ENCODE measurements around the gene SH3PXD2A. TPM values are rescaled to one million over a fixed set of nuclear protein-coding genes. Genes with fewer than 3 reads are reported as not detected.

The SH3PXD2A gene
- total and polyA plus RNA-seq, 2 of the 4 experiments (the other 2 are of a cell fraction), result 6.3 to 23.0 TPM

DNA sequence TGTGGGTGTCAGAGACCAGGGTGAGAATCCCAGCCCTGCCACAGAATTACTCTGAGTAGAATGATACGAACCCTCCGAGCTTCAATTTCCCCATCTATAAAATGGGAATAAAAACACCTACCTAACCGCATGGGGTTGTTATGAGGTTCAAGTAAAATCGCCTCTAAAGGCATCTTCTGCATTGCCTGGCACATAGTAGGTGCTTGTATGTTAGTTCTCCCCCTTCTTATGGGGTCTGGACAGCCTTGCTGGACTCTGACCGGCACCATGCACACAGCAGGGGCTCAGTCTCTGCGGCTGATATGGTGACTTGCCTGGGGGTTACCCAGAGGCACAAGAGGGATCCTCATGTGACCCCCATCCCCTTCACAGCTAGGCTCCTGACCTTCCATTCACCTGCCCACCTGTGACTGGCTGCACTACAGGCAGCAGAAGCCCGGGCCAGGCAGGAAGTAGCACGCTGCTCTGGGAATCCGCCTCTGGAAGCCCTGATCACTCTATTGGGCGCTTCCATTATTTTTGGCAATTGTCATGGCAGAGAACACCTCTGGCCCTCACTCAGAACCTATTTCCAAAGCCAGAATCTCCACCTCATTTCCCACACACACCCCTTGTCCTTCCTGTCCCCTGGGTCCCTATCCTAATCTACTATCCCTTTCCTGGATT is 6.0 kb downstream of the SH3PXD2A start:
- BruUV-seq (replicated peaks), result no TSS peak
- Histone ChIP-seq H4K5ac (ENCODE audit: low read depth, low read length) (peak overlapping the region; percentile 30), H4K8ac (ENCODE audit: low read depth in 2 of 2, low read length in 2 of 2) (peak overlapping the region; percentile 7 to 69; a peak in 3 of 4 replicates), H3K27ac (ENCODE audit: insufficient read depth, low read length) (peak overlapping the region; percentile 56), H2BK20ac (ENCODE audit: low read depth, low read length) (peak overlapping the region; percentile 53; the same call in 1 of the 2 replicates), H3K9ac (ENCODE audit: low read depth, low read length) (no peak overlapping the region), H3K23ac (ENCODE audit: low read depth, low read length) (0 out of 2 replicates have a peak overlapping the region, but pooled peaks have one; percentile 47), H3K9me3 (ENCODE audit: control insufficient read depth, insufficient read depth, low read length) (no peaks in the 10 kb centered on the region), H3K14ac (replicated peaks; ENCODE audit: low read depth, low read length) (peak overlapping the region; percentile 56), H2BK120ac (ENCODE audit: low read depth, low read length) (peak overlapping the region; percentile 74), H2BK15ac (ENCODE audit: low read depth, low read length) (peak overlapping the region; percentile 45; the same call in 1 of the 3 replicates), H2AK9ac (replicated peaks; ENCODE audit: low read depth, low read length, poor library complexity) (peak overlapping the region; percentile 65), H3K4ac (ENCODE audit: low read depth, low read length) (peak overlapping the region; percentile 74), H3K79me1 (ENCODE audit: low read depth in 1 of 2, low read length in 2 of 2) (peaks cover 26 to 78% of the 10 kb centered on the region in 2 experiments), H4K20me1 (ENCODE audit: insufficient read depth, low read length) (peaks cover 13% of the 10 kb centered on the region; the same call in 1 of the 2 replicates), H3K4me1 (ENCODE audit: control insufficient read depth, insufficient read depth, low read length) (peaks cover 32% of the 10 kb centered on the region), H3K36me3 (ENCODE audit: control insufficient read depth, insufficient read depth, low read length) (no peaks in the 10 kb centered on the region), H3K4me3 (ENCODE audit: insufficient read depth, low read depth, low read length) (no peak overlapping the region), H2AFZ (replicated peaks; ENCODE audit: low read length, poor library complexity) (no peak overlapping the region), H2AK5ac (ENCODE audit: low read depth, low read length) (peak overlapping the region; percentile 81), H3K56ac (ENCODE audit: extremely low read depth, insufficient read depth, low read length) (peak overlapping the region; percentile 68; the same call in 1 of the 2 replicates), H3K18ac (ENCODE audit: low read depth, low read length) (peak overlapping the region; percentile 8; the same call in 1 of the 2 replicates), H3K27me3 (ENCODE audit: control insufficient read depth, insufficient read depth, low read length) (no peaks in the 10 kb centered on the region), H2BK5ac (ENCODE audit: low read depth, low read length, poor library complexity, severe bottlenecking) (peak overlapping the region; percentile 82), H3K9me1 (ENCODE audit: insufficient read depth, low read length) (peaks cover 33% of the 10 kb centered on the region), H4K91ac (ENCODE audit: insufficient read depth, low read depth, low read length) (peak overlapping the region; percentile 14; the same call in 1 of the 2 replicates), H3K4me2 (ENCODE audit: low read depth, low read length) (peak overlapping the region; percentile 71)
- ChIA-PET POLR2A (ENCODE audit: unreplicated experiment) (interaction anchor here (0.9 kb wide), 1 partner anchor 11 kb away, joined by 3 read pairs; no protein-coding TSS in a partner anchor), CTCF (no interaction called here)
- TF ChIP-seq CHD1 (IDR thresholded peaks at IDR 0.05; ENCODE audit: low read depth, low read length), result no peak
- no peak for TF ChIP-seq MAFK (IDR thresholded peaks at IDR 0.05; ENCODE audit: low read depth, low read length)
- TF ChIP-seq RAD21 (IDR thresholded peaks at IDR 0.05; ENCODE audit: low read length), result no peak
- TF ChIP-seq, protein P1, sequence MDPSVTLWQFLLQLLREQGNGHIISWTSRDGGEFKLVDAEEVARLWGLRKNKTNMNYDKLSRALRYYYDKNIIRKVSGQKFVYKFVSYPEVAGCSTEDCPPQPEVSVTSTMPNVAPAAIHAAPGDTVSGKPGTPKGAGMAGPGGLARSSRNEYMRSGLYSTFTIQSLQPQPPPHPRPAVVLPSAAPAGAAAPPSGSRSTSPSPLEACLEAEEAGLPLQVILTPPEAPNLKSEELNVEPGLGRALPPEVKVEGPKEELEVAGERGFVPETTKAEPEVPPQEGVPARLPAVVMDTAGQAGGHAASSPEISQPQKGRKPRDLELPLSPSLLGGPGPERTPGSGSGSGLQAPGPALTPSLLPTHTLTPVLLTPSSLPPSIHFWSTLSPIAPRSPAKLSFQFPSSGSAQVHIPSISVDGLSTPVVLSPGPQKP (IDR thresholded peaks at IDR 0.05; ENCODE audit: borderline replicate concordance, low read depth, low read length), result no peak
- TF ChIP-seq POLR2A (IDR thresholded peaks at IDR 0.05; ENCODE audit: low read depth, low read length), result no peak
- TF ChIP-seq RCOR1 (IDR thresholded peaks at IDR 0.05; ENCODE audit: insufficient replicate concordance, low read length), result no peak
- TF ChIP-seq, protein P2, sequence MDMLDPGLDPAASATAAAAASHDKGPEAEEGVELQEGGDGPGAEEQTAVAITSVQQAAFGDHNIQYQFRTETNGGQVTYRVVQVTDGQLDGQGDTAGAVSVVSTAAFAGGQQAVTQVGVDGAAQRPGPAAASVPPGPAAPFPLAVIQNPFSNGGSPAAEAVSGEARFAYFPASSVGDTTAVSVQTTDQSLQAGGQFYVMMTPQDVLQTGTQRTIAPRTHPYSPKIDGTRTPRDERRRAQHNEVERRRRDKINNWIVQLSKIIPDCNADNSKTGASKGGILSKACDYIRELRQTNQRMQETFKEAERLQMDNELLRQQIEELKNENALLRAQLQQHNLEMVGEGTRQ (IDR thresholded peaks at IDR 0.05; ENCODE audit: low read depth, low read length), result no peak
- TF ChIP-seq CEBPB (IDR thresholded peaks at IDR 0.05; ENCODE audit: low read depth, low read length), result no peak
- TF ChIP-seq SMC3 (IDR thresholded peaks at IDR 0.05; ENCODE audit: low read depth, low read length), result no peak
- in situ Hi-C loops (cut with MboI; ENCODE audit: low sequenced_read_pairs), result no loop called here
- dilution Hi-C loops (cut with HindIII; ENCODE audit: low sequenced_read_pairs, unreplicated experiment), result no loop called here
- ATAC-seq (ENCODE audit: low read depth) (no peak), DNase-seq (no peak)
- WGBS, 2 experiments (ENCODE audit: extremely low coverage in 2 of 2, insufficient read length in 1 of 2), result 83% methylated on average over 3 of the region's 10 CpGs; no CpG with 5 or more reads in 1 of the 2 experiments
- intact Hi-C loops (cut with micrococcal nuclease), result no loop called here
